Psoas muscle (tissue), 8 donors: ENCODE results near the gene CACNA1F. TPM values are rescaled to one million over a fixed set of nuclear protein-coding genes. Genes with fewer than 3 reads are reported as not detected.
"Not testable (repeated sequence)": the region's sequence is repeated elsewhere in the genome, so short reads cannot be mapped to it uniquely, and the experiment has no call there.

Experiments used
- ATAC-seq, 4 donors: fragments of 200-7000 bp; cut with Tn5 transposase; one replicate each; pipeline ENCODE4 v1.9.1; 2020; ENCODE audit warnings: moderate library complexity in 3 of 4, mild to moderate bottlenecking in 2 of 4
- DNase-seq, 2 donors: peaks; one replicate each; pipeline ENCODE4 v3.0.0-alpha.2; 2020
- H3K27ac ChIP-seq: fragments of 200-600 bp; one replicate; pipeline ENCODE4 v1.8.0; 2022
- H3K27me3 ChIP-seq, 3 donors: fragments of 200-600 bp in 1 of 3; one replicate each; pipeline versions ENCODE4 v1.6.1 to v1.8.0; 2013 to 2022; ENCODE audit warnings: low read length in 2 of 3, mild to moderate bottlenecking in 2 of 3, moderate library complexity in 1 of 3; ENCODE audit not compliant: insufficient read depth in 3 of 3
- H3K36me3 ChIP-seq, 2 donors: fragments of 200-600 bp in 1 of 2; one replicate each; pipeline versions ENCODE4 v1.6.1 to v1.8.0; 2013 to 2022; ENCODE audit warnings: low read depth in 1 of 2, mild to moderate bottlenecking in 1 of 2, moderate library complexity in 1 of 2; ENCODE audit not compliant: insufficient read depth in 1 of 2
- H3K4me1 ChIP-seq: fragments of 200-600 bp; one replicate; pipeline ENCODE4 v1.8.0; 2022
- H3K4me3 ChIP-seq: fragments of 200-600 bp; one replicate; pipeline ENCODE4 v1.8.0; 2022; ENCODE audit warnings: mild to moderate bottlenecking
- H3K9me3 ChIP-seq: fragments of 200-600 bp; one replicate; pipeline ENCODE4 v1.8.0; 2022
- WGBS, 3 donors: extraction: QIAGEN DNeasy Blood & Tissue Kit; methylation state at CpG; one replicate each; pipeline versions ENCODE4 v1.1.6 to v1.1.7; 2013; 5-methylcytosine and 5-hydroxymethylcytosine counted together
- intact Hi-C, 2 donors: fragments of 100-400 bp; cut with DNase I; formaldehyde crosslinking; loops; one replicate each; pipeline versions ENCODE4 v1.11.0 to v1.14.2; 2022
- polyA plus RNA-seq, 3 donors: library from polyadenylated mRNA; stranded (reverse); fragments of 200-250 nt; gene quantifications; one replicate each; pipeline ENCODE4 v1.2.3, GENCODE V29; 2013
- total RNA-seq, 4 donors: library from RNA; stranded (reverse); fragmentation: NEBNext Ultra II Directional in 2 of 4; extraction: Animal tissue kit (Norgen Biotek cat#: 25700) in 2 of 4; gene quantifications; one replicate each; pipeline versions ENCODE4 v1.2.1 to v1.2.4, GENCODE V29; 2021 to 2023
- TF ChIP-seq, protein P1 (sequence below): fragments of 200-600 bp; IDR thresholded peaks from one replicate; pipeline ENCODE4 v1.8.0; 2022; ENCODE audit warnings: antibody characterized with exemption
- donor health status: healthy with polysubstance abuse.
- donor health status: DM: no; HTN: no; CAD: no; lungs with moderate emphysema.
- donor health status: Bipolar disorder and iron deficiency.
- donor health status: healthy.
- donor health status: DM: yes; HTN: yes; CAD: no.
- donor health status: DM: no; HTN: no; CAD: no.
- donor health status: DM: no; HTN: no; CAD: no.
- donor health status: DM: yes; HTN: yes; CAD: no.

CACNA1F gene
- total and polyA plus RNA-seq, 7 donors: 0.01 to 0.12 (median 0.03) TPM; not detected in 3

DNA sequence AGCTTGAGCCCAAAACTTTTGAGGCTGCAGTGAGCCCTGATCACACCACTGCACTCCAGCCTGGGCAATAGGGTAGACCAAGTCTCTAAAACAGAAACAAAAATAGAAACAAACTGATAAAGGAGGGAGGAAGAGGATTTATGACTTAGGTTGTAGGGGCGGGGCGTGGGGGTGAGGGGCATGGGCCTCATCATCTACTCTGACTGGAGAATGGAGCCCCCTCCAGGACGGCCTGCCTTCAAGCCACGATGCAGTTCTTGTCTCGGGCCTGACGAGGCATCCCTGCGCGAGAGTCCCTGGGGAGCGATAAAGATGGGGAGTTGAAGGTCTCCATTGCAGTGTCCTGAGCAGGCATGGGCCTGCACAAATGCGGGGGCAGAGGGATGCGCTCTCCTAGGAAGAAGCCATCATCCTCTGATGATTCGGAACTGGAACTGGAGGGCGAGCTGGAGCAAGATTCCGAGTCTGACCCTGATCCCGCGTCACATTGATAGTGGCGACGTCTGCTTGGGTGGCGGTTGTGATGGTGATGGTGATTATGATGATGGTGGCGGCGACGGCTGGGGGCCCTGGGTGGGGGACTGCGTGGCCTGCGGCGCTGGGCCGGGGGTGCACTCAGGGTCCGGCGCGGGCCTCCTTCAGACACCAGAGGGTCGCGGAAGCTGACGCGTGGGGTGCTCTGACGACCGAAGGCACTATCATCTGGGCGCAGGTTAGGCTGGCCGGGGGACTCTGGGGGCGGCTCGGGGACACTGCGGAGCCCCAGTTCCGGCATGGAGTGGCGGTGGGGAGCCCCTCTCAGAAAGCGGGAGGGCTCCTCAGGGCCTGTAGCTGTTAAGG, 57.5 kb downstream of the CACNA1F start:
- DNase-seq (no peak), ATAC-seq (no peak)
- no peaks in the 10 kb centered on the region for H3K9me3 ChIP-seq
- H3K4me1 ChIP-seq: no peaks in the 10 kb centered on the region
- H3K36me3 ChIP-seq: peaks cover 0 to 29% of the 10 kb centered on the region in 2 donors
- no peak overlapping the region for H3K4me3 ChIP-seq
- intact Hi-C loops: no loop called here
- no peaks in the 10 kb centered on the region for H3K27me3 ChIP-seq
- H3K27ac ChIP-seq: no peak overlapping the region
- TF ChIP-seq, protein P1, sequence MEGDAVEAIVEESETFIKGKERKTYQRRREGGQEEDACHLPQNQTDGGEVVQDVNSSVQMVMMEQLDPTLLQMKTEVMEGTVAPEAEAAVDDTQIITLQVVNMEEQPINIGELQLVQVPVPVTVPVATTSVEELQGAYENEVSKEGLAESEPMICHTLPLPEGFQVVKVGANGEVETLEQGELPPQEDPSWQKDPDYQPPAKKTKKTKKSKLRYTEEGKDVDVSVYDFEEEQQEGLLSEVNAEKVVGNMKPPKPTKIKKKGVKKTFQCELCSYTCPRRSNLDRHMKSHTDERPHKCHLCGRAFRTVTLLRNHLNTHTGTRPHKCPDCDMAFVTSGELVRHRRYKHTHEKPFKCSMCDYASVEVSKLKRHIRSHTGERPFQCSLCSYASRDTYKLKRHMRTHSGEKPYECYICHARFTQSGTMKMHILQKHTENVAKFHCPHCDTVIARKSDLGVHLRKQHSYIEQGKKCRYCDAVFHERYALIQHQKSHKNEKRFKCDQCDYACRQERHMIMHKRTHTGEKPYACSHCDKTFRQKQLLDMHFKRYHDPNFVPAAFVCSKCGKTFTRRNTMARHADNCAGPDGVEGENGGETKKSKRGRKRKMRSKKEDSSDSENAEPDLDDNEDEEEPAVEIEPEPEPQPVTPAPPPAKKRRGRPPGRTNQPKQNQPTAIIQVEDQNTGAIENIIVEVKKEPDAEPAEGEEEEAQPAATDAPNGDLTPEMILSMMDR: no peak
- 87 to 93% (median 91%) methylated on average over 33 to 43 of the region's 43 CpGs for WGBS, 3 donors

DNA sequence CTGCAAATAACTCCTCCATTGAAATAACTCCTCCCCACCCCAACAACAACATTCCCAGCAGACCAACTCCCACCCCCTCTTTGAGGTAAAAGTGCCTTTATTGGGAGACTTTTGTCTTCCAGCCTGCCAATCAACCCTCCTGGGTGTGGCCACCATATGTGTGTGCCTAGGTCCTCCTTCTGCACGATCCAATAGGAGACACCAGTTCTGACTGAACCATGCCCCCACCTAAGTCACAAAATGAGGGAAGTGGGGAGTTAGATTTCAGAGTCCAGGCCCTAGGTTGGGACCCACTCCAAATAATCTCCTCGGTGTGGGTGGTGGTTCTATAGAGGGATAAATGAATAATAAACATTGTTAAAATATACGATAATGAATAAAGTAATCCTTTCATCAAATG, 58.4 kb downstream of the CACNA1F start:
- Histone ChIP-seq H3K4me3 (no peak overlapping the region), H3K27ac (no peak overlapping the region), H3K36me3 (peaks cover 0 to 29% of the 10 kb centered on the region in 2 donors), H3K9me3 (no peaks in the 10 kb centered on the region), H3K27me3 (no peaks in the 10 kb centered on the region), H3K4me1 (no peaks in the 10 kb centered on the region)
- TF ChIP-seq, protein P1: no peak
- ATAC-seq (no peak), DNase-seq (no peak)
- WGBS, 3 donors: 60 to 77% (median 68%) methylated on average over 3 of the region's 3 CpGs
- intact Hi-C loops: no loop called here

DNA sequence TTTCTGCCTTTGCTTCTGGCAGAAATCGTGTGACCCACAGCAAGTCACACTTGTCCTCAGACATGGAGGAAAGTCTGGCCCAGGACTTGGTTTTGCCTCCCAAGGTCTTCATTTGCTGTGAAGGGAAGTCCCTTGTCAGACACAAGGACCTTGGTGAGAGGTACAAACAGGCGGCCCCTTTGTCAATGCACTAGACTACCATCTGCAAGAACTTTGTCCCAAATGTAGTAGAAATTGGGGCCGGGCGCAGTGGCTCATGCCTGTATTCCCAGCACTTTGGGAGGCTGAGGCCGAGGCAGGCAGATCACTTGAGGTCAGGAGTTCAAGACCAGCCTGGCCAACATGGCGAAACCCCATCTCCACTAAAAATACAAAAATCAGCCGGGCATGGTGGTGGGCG, 59.6 kb downstream of the CACNA1F start:
- Histone ChIP-seq H3K27ac (peak overlapping the region; percentile 86), H3K36me3 (peaks cover 0 to 29% of the 10 kb centered on the region in 2 donors)
- ATAC-seq, H3K9me3 ChIP-seq, H3K4me1 ChIP-seq, H3K4me3 ChIP-seq, intact Hi-C loops, DNase-seq, H3K27me3 ChIP-seq: not testable (repeated sequence)
- 81 to 93% (median 85%) methylated on average over 8 of the region's 8 CpGs for WGBS, 3 donors

DNA sequence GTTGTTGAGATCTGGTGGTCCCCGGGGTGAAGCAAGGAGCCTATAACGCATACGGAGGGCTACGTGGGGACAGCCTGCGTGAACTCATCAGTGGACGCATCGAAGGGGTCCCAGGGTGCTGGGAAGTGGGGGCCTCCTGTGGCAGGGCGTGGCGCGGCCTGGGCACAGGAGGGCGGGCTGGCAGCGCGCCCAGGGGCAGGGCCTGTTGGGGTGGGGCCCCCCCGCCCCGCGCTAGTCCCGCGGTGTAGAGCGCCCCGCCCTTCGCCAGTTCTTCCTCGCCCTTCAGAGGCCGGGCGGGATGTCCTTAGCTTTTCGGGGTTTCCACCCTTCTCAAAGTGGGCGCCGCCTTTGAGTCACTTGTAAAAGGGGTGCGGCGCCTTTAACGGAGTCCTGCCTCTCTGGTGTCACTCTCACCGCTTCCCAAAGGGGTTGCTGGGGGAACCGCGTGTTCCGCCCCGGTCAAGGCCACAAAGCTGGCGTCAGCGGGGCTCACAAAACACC, 60.8 kb downstream of the CACNA1F start:
- TF ChIP-seq, protein P1: no peak
- H3K9me3 ChIP-seq: no peaks in the 10 kb centered on the region
- H3K36me3 ChIP-seq: peaks cover 0 to 29% of the 10 kb centered on the region in 2 donors
- no peaks in the 10 kb centered on the region for H3K4me1 ChIP-seq
- peak overlapping the region; percentile 86 for H3K27ac ChIP-seq
- DNase-seq (peak; percentile 66 to 86), ATAC-seq (peak; percentile 72 to 81 (median 75))
- 0 to 20% (median 0%) methylated on average over 21 to 36 of the region's 37 CpGs for WGBS, 3 donors
- intact Hi-C loops: no loop called here
- H3K4me3 ChIP-seq: peak overlapping the region; percentile 75
- no peaks in the 10 kb centered on the region for H3K27me3 ChIP-seq

DNA sequence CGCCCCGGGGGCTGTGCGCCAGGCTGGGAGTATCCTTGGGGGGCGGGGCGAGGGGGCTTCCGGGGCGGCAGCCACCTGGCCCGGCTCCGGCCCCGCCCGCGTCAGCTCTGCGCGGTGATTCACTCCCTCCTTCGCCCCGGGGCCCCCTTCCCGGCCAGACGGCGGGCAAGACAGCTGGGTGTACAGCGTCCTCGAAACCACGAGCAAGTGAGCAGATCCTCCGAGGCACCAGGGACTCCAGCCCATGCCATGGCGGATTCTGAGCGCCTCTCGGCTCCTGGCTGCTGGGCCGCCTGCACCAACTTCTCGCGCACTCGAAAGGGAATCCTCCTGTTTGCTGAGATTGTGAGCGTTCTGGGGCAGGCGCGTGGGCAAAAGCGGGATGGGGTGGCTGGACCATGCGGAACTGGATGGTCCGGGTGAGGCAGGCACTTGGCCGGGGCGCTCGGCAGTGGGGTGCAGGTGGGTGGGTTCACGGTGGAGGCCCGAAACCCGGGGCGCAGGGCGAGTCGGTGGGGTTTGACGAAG, 61.3 kb downstream of the CACNA1F start, which contains the start of gene PLP2:
PLP2 (plus strand) TSS at position 147 of the 528 bp plus-strand sequence; CDS start at position 250, 103 bp downstream.
- Histone ChIP-seq H3K36me3 (peaks cover 0 to 29% of the 10 kb centered on the region in 2 donors), H3K9me3 (no peaks in the 10 kb centered on the region), H3K4me1 (no peaks in the 10 kb centered on the region), H3K27ac (peak within 1 kb of the TSS; percentile 86), H3K27me3 (no peaks in the 10 kb centered on the region), H3K4me3 (peak within 1 kb of the TSS; percentile 75)
- DNase-seq: peak; percentile 62 to 79
- intact Hi-C loops: no loop called here
- ATAC-seq: peak; percentile 35 to 64 (median 51)
- TF ChIP-seq, protein P1: no peak
- 0 to 53% (median 2%) methylated on average over 15 to 45 of the region's 46 CpGs for WGBS, 3 donors
